ENCODE measurements around the gene HTR4. TPM values are rescaled to one million over a fixed set of nuclear protein-coding genes. Genes with fewer than 3 reads are reported as not detected.

Gene HTR4
- polyA plus RNA-seq, 1 experiment: not detected

DNA sequence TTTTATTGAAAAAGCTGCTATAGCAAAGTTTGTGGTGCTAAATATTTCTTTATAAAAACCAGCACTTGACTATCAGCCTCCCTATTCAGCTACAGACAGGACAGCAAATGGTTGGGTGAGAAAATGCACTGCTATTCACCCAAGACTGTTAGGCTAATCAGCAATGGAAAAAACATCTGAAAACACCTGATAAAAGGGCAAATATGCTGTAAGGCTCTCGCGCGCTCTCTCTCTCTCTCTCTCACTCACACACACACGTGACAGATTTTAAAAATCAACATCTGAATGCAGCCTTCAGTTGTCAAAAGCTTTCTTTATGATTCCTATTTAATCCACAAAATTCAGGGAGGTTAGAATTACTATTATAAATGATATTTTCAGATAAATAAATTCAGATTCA is 80.2 kb downstream of the HTR4 start:
- H3K4me3 ChIP-seq (ENCODE audit: low read depth, low read length): no peak overlapping the region
- CTCF ChIA-PET: interaction anchor here (1.3 kb wide), 1 partner anchor 13 kb away, joined by 3 read pairs; no protein-coding TSS in a partner anchor
- TF ChIP-seq, protein P1, sequence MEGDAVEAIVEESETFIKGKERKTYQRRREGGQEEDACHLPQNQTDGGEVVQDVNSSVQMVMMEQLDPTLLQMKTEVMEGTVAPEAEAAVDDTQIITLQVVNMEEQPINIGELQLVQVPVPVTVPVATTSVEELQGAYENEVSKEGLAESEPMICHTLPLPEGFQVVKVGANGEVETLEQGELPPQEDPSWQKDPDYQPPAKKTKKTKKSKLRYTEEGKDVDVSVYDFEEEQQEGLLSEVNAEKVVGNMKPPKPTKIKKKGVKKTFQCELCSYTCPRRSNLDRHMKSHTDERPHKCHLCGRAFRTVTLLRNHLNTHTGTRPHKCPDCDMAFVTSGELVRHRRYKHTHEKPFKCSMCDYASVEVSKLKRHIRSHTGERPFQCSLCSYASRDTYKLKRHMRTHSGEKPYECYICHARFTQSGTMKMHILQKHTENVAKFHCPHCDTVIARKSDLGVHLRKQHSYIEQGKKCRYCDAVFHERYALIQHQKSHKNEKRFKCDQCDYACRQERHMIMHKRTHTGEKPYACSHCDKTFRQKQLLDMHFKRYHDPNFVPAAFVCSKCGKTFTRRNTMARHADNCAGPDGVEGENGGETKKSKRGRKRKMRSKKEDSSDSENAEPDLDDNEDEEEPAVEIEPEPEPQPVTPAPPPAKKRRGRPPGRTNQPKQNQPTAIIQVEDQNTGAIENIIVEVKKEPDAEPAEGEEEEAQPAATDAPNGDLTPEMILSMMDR (IDR thresholded peaks at IDR 0.05; ENCODE audit: insufficient read depth, low read depth, low read length): no peak
- POLR2A ChIA-PET: no interaction called here
- no peaks in the 10 kb centered on the region for H3K36me3 ChIP-seq (ENCODE audit: control insufficient read depth, insufficient read depth, low read length)
- H3K27me3 ChIP-seq (ENCODE audit: control insufficient read depth, insufficient read depth, low read length): no peaks in the 10 kb centered on the region; the same call in 1 of the 2 replicates
- no peak for DNase-seq (ENCODE audit: low read depth)

- TF ChIP-seq, protein P1 (IDR thresholded peaks at IDR 0.05; ENCODE audit: insufficient read depth, low read depth, low read length): no peak
- ChIA-PET CTCF (no interaction called here), POLR2A (no interaction called here)
- DNase-seq (ENCODE audit: low read depth): no peak
- no peak overlapping the region for H3K4me3 ChIP-seq (ENCODE audit: low read depth, low read length)
- H3K36me3 ChIP-seq (ENCODE audit: control insufficient read depth, insufficient read depth, low read length): no peaks in the 10 kb centered on the region
- H3K27me3 ChIP-seq (ENCODE audit: control insufficient read depth, insufficient read depth, low read length): no peaks in the 10 kb centered on the region; the same call in 1 of the 2 replicates
Observed at GRCh38 chr5:148573374-148573773, 81.0 kb downstream of the HTR4 start.

DNA sequence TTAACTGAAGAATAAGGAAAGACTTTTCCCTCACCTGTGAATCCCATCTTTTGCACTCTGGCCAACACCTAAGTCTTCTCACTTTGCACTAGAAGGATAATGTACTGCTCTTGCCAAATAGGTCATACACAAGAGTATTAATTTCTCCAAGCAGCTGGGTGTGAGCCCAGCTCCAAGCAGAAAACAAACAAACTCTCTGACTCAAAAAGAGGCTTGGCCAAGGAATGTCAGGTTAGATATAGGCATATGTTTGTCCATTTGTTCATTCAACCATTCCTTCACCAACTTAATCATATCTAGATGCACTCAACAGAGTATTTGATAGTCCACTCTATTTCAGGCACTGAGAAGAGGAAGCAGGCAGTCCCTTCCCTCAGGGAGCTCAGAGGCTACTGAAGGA is 84.4 kb downstream of the HTR4 start:
- DNase-seq (ENCODE audit: low read depth): no peak
- CTCF ChIA-PET: no interaction called here
- H3K27me3 ChIP-seq (ENCODE audit: control insufficient read depth, insufficient read depth, low read length): no peaks in the 10 kb centered on the region; the same call in none of the 2 replicates
- POLR2A ChIA-PET: no interaction called here
- no peaks in the 10 kb centered on the region for H3K36me3 ChIP-seq (ENCODE audit: control insufficient read depth, insufficient read depth, low read length)
- no peak overlapping the region for H3K4me3 ChIP-seq (ENCODE audit: low read depth, low read length)
- TF ChIP-seq, protein P1 (IDR thresholded peaks at IDR 0.05; ENCODE audit: insufficient read depth, low read depth, low read length): no peak

DNA sequence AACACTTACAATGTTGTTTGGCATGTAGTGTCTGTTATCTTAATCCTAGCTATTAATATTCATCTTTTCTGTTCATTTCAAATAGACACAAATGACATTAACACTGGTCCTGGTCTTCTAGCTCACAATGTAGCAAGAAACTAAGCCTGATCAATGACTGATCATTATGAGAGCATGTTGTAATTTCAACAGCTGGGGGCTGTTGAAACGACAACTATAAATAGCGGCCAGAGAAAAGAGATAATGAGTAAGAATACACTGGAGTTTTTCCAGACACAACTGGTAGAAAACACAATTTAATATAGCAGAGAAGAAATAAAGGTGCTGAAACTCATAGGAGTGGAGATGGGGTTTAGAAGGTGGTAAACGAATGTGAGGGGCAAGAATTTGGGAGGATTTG is 89.2 kb downstream of the HTR4 start:
- no peak for DNase-seq (ENCODE audit: low read depth)
- POLR2A ChIA-PET: no interaction called here
- CTCF ChIA-PET: no interaction called here
- Histone ChIP-seq H3K36me3 (ENCODE audit: control insufficient read depth, insufficient read depth, low read length) (no peaks in the 10 kb centered on the region), H3K27me3 (ENCODE audit: control insufficient read depth, insufficient read depth, low read length) (no peaks in the 10 kb centered on the region; the same call in none of the 2 replicates), H3K4me3 (ENCODE audit: low read depth, low read length) (no peak overlapping the region)
- TF ChIP-seq, protein P1 (IDR thresholded peaks at IDR 0.05; ENCODE audit: insufficient read depth, low read depth, low read length): no peak

DNA sequence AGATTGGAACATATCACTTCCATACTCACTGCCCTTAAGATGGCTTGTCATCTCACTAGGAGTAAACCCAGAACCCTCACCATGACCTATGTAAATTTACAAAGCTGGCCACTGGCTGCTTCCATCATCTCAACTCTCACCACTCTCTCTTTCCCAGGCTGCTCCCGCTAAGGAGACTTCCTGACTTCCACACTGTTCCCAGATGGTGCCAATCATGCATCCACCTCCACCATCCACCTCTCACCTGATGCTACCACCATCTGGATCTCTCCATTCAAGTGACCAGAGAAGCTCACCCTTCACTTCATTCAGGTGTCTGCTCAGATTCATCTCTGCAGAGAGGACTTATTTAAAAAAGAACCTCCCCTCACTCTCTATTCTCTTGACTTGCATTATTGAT is 91.3 kb downstream of the HTR4 start:
- DNase-seq (ENCODE audit: low read depth): no peak
- TF ChIP-seq, protein P1 (IDR thresholded peaks at IDR 0.05; ENCODE audit: insufficient read depth, low read depth, low read length): no peak
- no peaks in the 10 kb centered on the region; the same call in 1 of the 2 replicates for H3K27me3 ChIP-seq (ENCODE audit: control insufficient read depth, insufficient read depth, low read length)
- no peak overlapping the region for H3K4me3 ChIP-seq (ENCODE audit: low read depth, low read length)
- ChIA-PET CTCF (no interaction called here), POLR2A (no interaction called here)
- no peaks in the 10 kb centered on the region for H3K36me3 ChIP-seq (ENCODE audit: control insufficient read depth, insufficient read depth, low read length)

All from BJ (cell line).